Gastrocnemius medialis (tissue), 4 donors: ENCODE data around the gene CNR2. TPM values are rescaled to one million over a fixed set of nuclear protein-coding genes. Genes with fewer than 3 reads are reported as not detected.

Source experiments
- ATAC-seq, 2 donors: fragments of 150-250 bp; one replicate each; pipeline ENCODE4 v1.9.1; 2016
- DNase-seq, 2 donors: peaks; one replicate each; pipeline ENCODE4 v3.0.0-alpha.2; 2019
- H3K27ac ChIP-seq, 4 donors: fragments of 200-600 bp; sonication (generic); 1 replicate in 1 of 4; 2 replicates in 3 of 4; pipeline ENCODE4 v1.5.1; 2016 to 2018; ENCODE audit warnings: mild to moderate bottlenecking in 2 of 4, moderate library complexity in 1 of 4
- H3K27me3 ChIP-seq, 3 donors: fragments of 200-600 bp; sonication (generic) in 2 of 3; 1 replicate in 1 of 3; 2 replicates in 2 of 3; pipeline versions ENCODE4 v1.5.1 to v1.6.0; 2016 to 2019; ENCODE audit warnings: mild to moderate bottlenecking in 1 of 3, moderate library complexity in 1 of 3
- H3K36me3 ChIP-seq, 2 donors: fragments of 200-600 bp; sonication (generic) in 1 of 2; one replicate each; pipeline ENCODE4 v1.5.1; 2017 to 2018
- H3K4me1 ChIP-seq, 2 donors: fragments of 200-600 bp; sonication (generic) in 1 of 2; one replicate each; pipeline ENCODE4 v1.5.1; 2016 to 2017; ENCODE audit warnings: mild to moderate bottlenecking in 2 of 2
- H3K4me3 ChIP-seq, 4 donors: fragments of 200-600 bp; sonication (generic) in 3 of 4; 1 replicate in 1 of 4; 2 replicates in 3 of 4; pipeline ENCODE4 v1.5.1; 2016 to 2019; ENCODE audit warnings: mild to moderate bottlenecking in 2 of 4
- H3K9me3 ChIP-seq, 3 donors: fragments of 200-600 bp; sonication (generic) in 2 of 3; 1 replicate in 1 of 3; 2 replicates in 2 of 3; pipeline ENCODE4 v1.5.1; 2016 to 2019
- POLR2A ChIP-seq, 2 donors: fragments of 450-650 bp; IDR thresholded peaks; one replicate each; pipeline ENCODE4 v1.6.1; 2017; ENCODE audit warnings: antibody characterized with exemption in 2 of 2, mild to moderate bottlenecking in 2 of 2, moderate library complexity in 2 of 2
- in situ Hi-C, 4 donors: fragments of 200-750 bp; cut with MboI; loops; one replicate each; pipeline versions ENCODE4 v1.15.0 to v1.8.0; 2017; ENCODE audit warnings: low sequenced_read_pairs in 4 of 4
- intact Hi-C: fragments of 100-400 bp; cut with DNase I; formaldehyde crosslinking; loops from one replicate; pipeline ENCODE4 v1.15.1; 2023; ENCODE audit warnings: low total_unique reads
- total RNA-seq, 4 donors: library from RNA; depleted of rRNA; stranded (reverse); fragments of >200 nt; gene quantifications; one replicate each; pipeline versions ENCODE4 v1.1.0 to v1.2.3, GENCODE V29; 2016
- TF ChIP-seq, protein P1 (sequence below), 5 experiments: fragments of 450-650 bp in 3 of 5; fragments of 200-600 bp in 2 of 5; sonication (generic) in 2 of 5; IDR thresholded peaks in 4 of 5; conservative IDR thresholded peaks in 1 of 5; 1 replicate in 4 of 5; 2 replicates in 1 of 5; pipeline ENCODE4 v1.5.1; 2016 to 2019; ENCODE audit warnings: antibody characterized with exemption in 5 of 5, mild to moderate bottlenecking in 3 of 5, moderate library complexity in 3 of 5

CNR2 gene
- total RNA-seq, 4 donors from 2014 or later: not detected

DNA sequence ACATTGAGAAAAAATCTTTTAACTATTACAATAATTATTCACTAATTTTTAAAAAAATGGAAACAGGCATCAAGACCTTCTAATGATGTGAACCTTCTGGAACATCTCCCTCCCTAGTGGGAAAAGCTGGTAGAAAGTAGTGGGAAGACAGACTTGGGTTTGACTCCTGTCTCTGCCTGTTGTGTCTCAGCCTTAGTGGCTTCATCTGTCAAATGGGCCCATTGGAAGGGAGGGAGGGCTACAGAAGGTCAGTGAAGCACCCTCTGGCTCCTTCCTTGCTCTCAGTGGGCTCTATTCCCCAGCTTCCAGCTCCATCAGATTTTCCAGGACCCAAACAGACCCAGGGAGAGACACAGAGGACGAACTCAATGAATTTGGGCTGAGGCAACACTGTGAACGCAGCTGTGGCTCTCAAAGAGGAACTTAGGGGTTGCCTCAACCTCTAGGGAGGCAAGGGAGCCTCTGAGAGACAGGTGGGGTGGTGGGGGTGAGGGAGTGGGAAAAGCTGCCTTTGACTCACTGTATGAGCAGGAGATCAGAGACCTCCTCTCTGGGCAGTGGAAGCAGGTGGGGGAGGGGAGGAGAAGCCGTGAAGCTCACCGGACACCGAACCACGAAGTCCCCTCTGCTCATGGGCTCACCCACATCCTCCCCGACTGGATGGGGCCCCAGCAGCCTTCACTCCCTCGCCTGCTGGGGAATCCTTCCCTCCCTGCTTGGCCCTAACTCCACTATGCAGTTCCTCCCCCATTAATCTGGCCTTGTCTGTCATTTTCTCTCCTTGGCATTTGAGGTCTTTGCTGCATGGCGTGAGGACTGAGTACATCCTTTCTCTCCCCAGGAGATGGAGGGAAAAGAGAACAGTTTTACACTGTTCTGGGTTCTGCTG, 4.5 kb downstream of the CNR2 start:
- Histone ChIP-seq H3K9me3 (no peaks in the 10 kb centered on the region), H3K4me3 (no peak overlapping the region), H3K27ac (no peak overlapping the region), H3K27me3 (peaks cover 17 to 26% (median 19%) of the 10 kb centered on the region in 3 donors), H3K36me3 (no peaks in the 10 kb centered on the region), H3K4me1 (no peaks in the 10 kb centered on the region)
- DNase-seq (no peak), ATAC-seq (no peak)
- intact Hi-C loops: no loop called here
- in situ Hi-C loops: no loop called here
- TF ChIP-seq, protein P1, sequence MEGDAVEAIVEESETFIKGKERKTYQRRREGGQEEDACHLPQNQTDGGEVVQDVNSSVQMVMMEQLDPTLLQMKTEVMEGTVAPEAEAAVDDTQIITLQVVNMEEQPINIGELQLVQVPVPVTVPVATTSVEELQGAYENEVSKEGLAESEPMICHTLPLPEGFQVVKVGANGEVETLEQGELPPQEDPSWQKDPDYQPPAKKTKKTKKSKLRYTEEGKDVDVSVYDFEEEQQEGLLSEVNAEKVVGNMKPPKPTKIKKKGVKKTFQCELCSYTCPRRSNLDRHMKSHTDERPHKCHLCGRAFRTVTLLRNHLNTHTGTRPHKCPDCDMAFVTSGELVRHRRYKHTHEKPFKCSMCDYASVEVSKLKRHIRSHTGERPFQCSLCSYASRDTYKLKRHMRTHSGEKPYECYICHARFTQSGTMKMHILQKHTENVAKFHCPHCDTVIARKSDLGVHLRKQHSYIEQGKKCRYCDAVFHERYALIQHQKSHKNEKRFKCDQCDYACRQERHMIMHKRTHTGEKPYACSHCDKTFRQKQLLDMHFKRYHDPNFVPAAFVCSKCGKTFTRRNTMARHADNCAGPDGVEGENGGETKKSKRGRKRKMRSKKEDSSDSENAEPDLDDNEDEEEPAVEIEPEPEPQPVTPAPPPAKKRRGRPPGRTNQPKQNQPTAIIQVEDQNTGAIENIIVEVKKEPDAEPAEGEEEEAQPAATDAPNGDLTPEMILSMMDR (IDR thresholded peaks at IDR 0.05 in 4 of 5, conservative IDR thresholded peaks at IDR 0.05 in 1 of 5): no peak
- no peak for TF ChIP-seq POLR2A (IDR thresholded peaks at IDR 0.05)

- in situ Hi-C loops: no loop called here
- Histone ChIP-seq H3K4me1 (no peaks in the 10 kb centered on the region), H3K4me3 (no peak overlapping the region), H3K36me3 (no peaks in the 10 kb centered on the region), H3K27me3 (peaks cover 27 to 34% (median 31%) of the 10 kb centered on the region in 3 donors), H3K9me3 (no peaks in the 10 kb centered on the region), H3K27ac (no peak overlapping the region)
- ATAC-seq (no peak), DNase-seq (no peak)
- TF ChIP-seq POLR2A (IDR thresholded peaks at IDR 0.05): no peak
- TF ChIP-seq, protein P1 (IDR thresholded peaks at IDR 0.05 in 4 of 5, conservative IDR thresholded peaks at IDR 0.05 in 1 of 5): no peak
- intact Hi-C loops: no loop called here
Measured at GRCh38 chr1:23906731-23907130, 6.4 kb downstream of the CNR2 start.

DNA sequence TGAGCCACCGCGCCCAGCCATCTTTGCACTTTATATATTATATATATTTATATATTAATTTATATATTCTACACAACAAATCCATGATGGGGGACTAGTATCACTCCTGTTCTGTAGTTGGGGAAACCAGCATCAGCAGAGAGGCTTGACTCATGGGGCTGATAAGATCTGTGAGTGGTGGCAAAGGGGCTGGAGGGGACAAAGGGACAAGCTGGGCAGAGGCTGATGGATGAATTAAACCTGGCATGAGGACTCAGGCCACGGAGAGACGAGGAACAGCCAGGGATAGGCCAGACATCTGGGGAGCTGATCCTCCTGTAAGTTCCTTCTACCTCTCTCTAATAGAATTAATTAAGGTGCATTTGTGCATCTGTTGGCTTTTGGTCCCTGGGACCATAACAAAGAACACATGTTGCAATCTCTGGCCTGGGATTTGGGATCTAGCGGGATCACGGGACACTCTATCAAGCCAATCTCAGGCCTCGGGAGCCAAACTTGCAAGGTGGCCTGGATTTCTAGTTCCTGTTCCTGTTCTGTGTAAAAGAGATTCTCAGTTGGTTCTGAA, 7.6 kb downstream of the CNR2 start:
- TF ChIP-seq, protein P1 (IDR thresholded peaks at IDR 0.05 in 4 of 5, conservative IDR thresholded peaks at IDR 0.05 in 1 of 5): no peak
- TF ChIP-seq POLR2A (IDR thresholded peaks at IDR 0.05): no peak
- in situ Hi-C loops: no loop called here
- no peak overlapping the region for H3K27ac ChIP-seq
- no peak overlapping the region for H3K4me3 ChIP-seq
- no peak for DNase-seq
- H3K4me1 ChIP-seq: no peaks in the 10 kb centered on the region
- no peaks in the 10 kb centered on the region for H3K9me3 ChIP-seq
- intact Hi-C loops: no loop called here
- ATAC-seq: no peak
- H3K36me3 ChIP-seq: no peaks in the 10 kb centered on the region
- H3K27me3 ChIP-seq: peaks cover 27 to 36% (median 34%) of the 10 kb centered on the region in 3 donors

- no peak for DNase-seq
- no peaks in the 10 kb centered on the region for H3K9me3 ChIP-seq
- H3K27ac ChIP-seq: no peak overlapping the region
- in situ Hi-C loops: no loop called here
- ATAC-seq: no peak
- no peaks in the 10 kb centered on the region for H3K36me3 ChIP-seq
- H3K4me1 ChIP-seq: no peaks in the 10 kb centered on the region
- H3K27me3 ChIP-seq: peaks cover 27 to 36% (median 34%) of the 10 kb centered on the region in 3 donors
- TF ChIP-seq POLR2A (IDR thresholded peaks at IDR 0.05): no peak
- TF ChIP-seq, protein P1 (IDR thresholded peaks at IDR 0.05 in 4 of 5, conservative IDR thresholded peaks at IDR 0.05 in 1 of 5): no peak
- H3K4me3 ChIP-seq: no peak overlapping the region
- intact Hi-C loops: no loop called here
Measured at GRCh38 chr1:23904748-23905357, 8.3 kb downstream of the CNR2 start.
